Cardiac muscle cell (in vitro differentiated cells and primary cell): Measurements from ENCODE around the gene SRP54. TPM values are rescaled to one million over a fixed set of nuclear protein-coding genes. Genes with fewer than 3 reads are reported as not detected.
"Not testable (repeated sequence)": the region's sequence is repeated elsewhere in the genome, so short reads cannot be mapped to it uniquely, and the experiment has no call there.

ENCODE experiments used
- DNase-seq, 2 donors: peaks; one replicate each; pipeline versions ENCODE4 v3.0.0 to v3.0.0-alpha.2; 2010 to 2017; ENCODE audit warnings: low read depth in 1 of 2, low spot score in 1 of 2
- H3K27ac ChIP-seq: fragments of 200-600 bp; sonication (generic); 2 replicates; pipeline ENCODE4 v1.5.1; 2016
- H3K27me3 ChIP-seq: fragments of 200-600 bp; sonication (generic); 2 replicates; pipeline ENCODE4 v1.6.0; 2016; ENCODE audit warnings: control low read depth
- H3K36me3 ChIP-seq: fragments of 200-600 bp; sonication (generic); 2 replicates; pipeline ENCODE4 v1.5.1; 2016; ENCODE audit warnings: control low read depth
- H3K4me1 ChIP-seq: fragments of 200-600 bp; sonication (generic); 2 replicates; pipeline ENCODE4 v1.8.1; 2017; ENCODE audit warnings: low read depth, mild to moderate bottlenecking, mixed run types
- H3K4me3 ChIP-seq: fragments of 200-600 bp; sonication (generic); 2 replicates; pipeline ENCODE4 v1.5.1; 2016; ENCODE audit warnings: mild to moderate bottlenecking
- H3K9me3 ChIP-seq: fragments of 200-600 bp; sonication (generic); 2 replicates; pipeline ENCODE4 v1.5.1; 2017; ENCODE audit warnings: low read depth, mild to moderate bottlenecking, control low read depth
- CTCF ChIP-seq: IDR thresholded peaks from 2 replicates; pipeline ENCODE4 v1.5.1; 2012; ENCODE audit warnings: low read depth, mild to moderate bottlenecking, low read length
- polyA plus RNA-seq: library from polyadenylated mRNA; unstranded; fragments of >200 nt; fragmentation: Nextera tagmentation; extraction: Ambion mirVana; gene quantifications from 2 replicates; pipeline ENCODE4 v1.2.1, GENCODE V29; 2016
- total RNA-seq: library from RNA; depleted of rRNA; stranded (reverse); fragments of >200 nt; gene quantifications from 2 replicates; pipeline ENCODE4 v1.2.3, GENCODE V29; 2016

SRP54 gene
- total and polyA plus RNA-seq, 2 experiments from 2014 or later: 64.2 to 68.1 TPM

- Histone ChIP-seq H3K4me3 (no peak overlapping the region), H3K27ac (no peak overlapping the region), H3K27me3 (no peaks in the 10 kb centered on the region), H3K4me1 (no peaks in the 10 kb centered on the region), H3K36me3 (peaks cover 45% of the 10 kb centered on the region), H3K9me3 (no peaks in the 10 kb centered on the region)
- DNase-seq: no peak
- no peak for TF ChIP-seq CTCF
Measured at GRCh38 chr14:35028435-35028834, 45.6 kb downstream of the SRP54 start.

- H3K36me3 ChIP-seq: peaks cover 30% of the 10 kb centered on the region
- no peak overlapping the region for H3K4me3 ChIP-seq
- no peak for DNase-seq
- no peak for TF ChIP-seq CTCF
- no peaks in the 10 kb centered on the region for H3K4me1 ChIP-seq
- no peaks in the 10 kb centered on the region for H3K9me3 ChIP-seq
- H3K27me3 ChIP-seq: no peaks in the 10 kb centered on the region
- H3K27ac ChIP-seq: no peak overlapping the region
Measured at GRCh38 chr14:35032562-35032961, 49.8 kb downstream of the SRP54 start.

- no peaks in the 10 kb centered on the region for H3K9me3 ChIP-seq
- H3K27me3 ChIP-seq: no peaks in the 10 kb centered on the region
- H3K4me3 ChIP-seq: no peak overlapping the region
- TF ChIP-seq CTCF: no peak
- H3K36me3 ChIP-seq: peaks cover 11% of the 10 kb centered on the region
- no peak for DNase-seq
- H3K27ac ChIP-seq: no peak overlapping the region
- no peaks in the 10 kb centered on the region for H3K4me1 ChIP-seq
Measured at GRCh38 chr14:35034440-35034833, 51.6 kb downstream of the SRP54 start.

GRCh38 chr14:35034944-35035554, 52.3 kb downstream of the SRP54 start:
- not testable (repeated sequence) for H3K27ac ChIP-seq, H3K4me3 ChIP-seq, H3K9me3 ChIP-seq, DNase-seq, H3K36me3 ChIP-seq, H3K27me3 ChIP-seq, H3K4me1 ChIP-seq

- DNase-seq, H3K27ac ChIP-seq, H3K9me3 ChIP-seq, H3K36me3 ChIP-seq, H3K27me3 ChIP-seq, H3K4me3 ChIP-seq, H3K4me1 ChIP-seq: not testable (repeated sequence)
Measured at GRCh38 chr14:35038312-35038711, 55.5 kb downstream of the SRP54 start.

GRCh38 chr14:35042632-35043031, 59.8 kb downstream of the SRP54 start:
- Histone ChIP-seq H3K27me3 (no peaks in the 10 kb centered on the region), H3K27ac (no peak overlapping the region)

More at GRCh38 chr14:35042632-35043031, 59.8 kb downstream of the SRP54 start:
- Histone ChIP-seq H3K4me1 (no peaks in the 10 kb centered on the region), H3K36me3 (no peaks in the 10 kb centered on the region), H3K4me3 (no peak overlapping the region), H3K9me3 (no peaks in the 10 kb centered on the region)
- no peak for DNase-seq
- TF ChIP-seq CTCF: no peak
